Activated naive CD8-positive, alpha-beta T cell treated with anti-CD3 and anti-CD28 coated beads, Interleukin-2, amount 50 U/mL, for 24 hours (primary cell): Measurements from ENCODE around the gene SYNPO2.

Experiments
- ATAC-seq: fragments of 150-1000 bp; cut with Tn5 transposase; one replicate; pipeline ENCODE4 v1.10.0; 2021
- DNase-seq: peaks from one replicate; pipeline ENCODE4 v3.0.0; 2021
- H3K27ac Mint-ChIP-seq: one replicate; pipeline ENCODE4 v1.8.0; 2021; ENCODE audit warnings: mild to moderate bottlenecking, mixed read lengths
- H3K27me3 Mint-ChIP-seq: one replicate; pipeline ENCODE4 v1.8.0; 2021; ENCODE audit warnings: mixed read lengths
- H3K36me3 Mint-ChIP-seq: one replicate; pipeline ENCODE4 v1.8.0; 2021; ENCODE audit warnings: low read depth, mixed read lengths
- H3K4me1 Mint-ChIP-seq: one replicate; pipeline ENCODE4 v1.8.0; 2021; ENCODE audit warnings: mixed read lengths
- H3K4me3 Mint-ChIP-seq: one replicate; pipeline ENCODE4 v1.8.0; 2021; ENCODE audit warnings: mild to moderate bottlenecking, moderate library complexity, mixed read lengths
- H3K9me3 Mint-ChIP-seq: one replicate; pipeline ENCODE4 v1.8.0; 2021; ENCODE audit warnings: mixed read lengths

SYNPO2 gene

DNA sequence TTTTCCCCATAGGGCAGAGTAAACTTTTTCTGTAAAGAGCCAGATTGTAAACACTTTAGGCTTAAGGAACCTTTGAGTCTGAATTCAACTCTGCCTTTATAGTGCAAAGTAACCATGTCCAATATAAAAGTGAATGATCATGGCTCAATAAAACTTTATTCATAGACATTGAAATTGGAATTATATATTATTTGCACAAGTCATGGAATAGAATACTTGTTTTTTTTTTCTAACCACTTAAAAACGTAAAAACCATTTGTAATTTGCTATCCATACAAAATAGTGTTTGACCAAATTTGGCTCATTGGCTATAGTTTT is 192.8 kb downstream of the SYNPO2 start:
- Mint-ChIP-seq H3K27ac (no peak overlapping the region), H3K36me3 (no peaks in the 10 kb centered on the region), H3K27me3 (peaks cover 2% of the 10 kb centered on the region), H3K4me1 (no peaks in the 10 kb centered on the region), H3K9me3 (no peaks in the 10 kb centered on the region), H3K4me3 (no peak overlapping the region)
- DNase-seq (no peak), ATAC-seq (no peak)

DNA sequence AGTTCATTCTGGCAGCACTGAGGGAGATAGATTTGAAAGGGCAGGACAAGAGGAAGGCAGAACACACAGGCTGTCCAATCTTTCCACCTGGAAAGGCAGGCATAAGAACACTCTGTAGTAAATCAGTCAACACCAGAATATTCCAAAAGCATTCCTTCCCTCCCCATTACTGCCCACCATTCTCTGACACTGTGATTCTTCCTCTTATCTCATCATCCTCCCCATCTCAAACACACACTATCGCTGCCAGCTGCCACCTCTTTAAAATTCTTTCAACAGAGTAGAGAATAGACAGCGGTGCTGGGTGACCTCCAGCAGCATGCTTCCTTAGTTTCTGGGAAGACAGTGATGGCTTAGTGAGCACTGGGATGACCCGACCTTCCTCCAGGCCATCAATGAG is 193.3 kb downstream of the SYNPO2 start:
- Mint-ChIP-seq H3K9me3 (no peaks in the 10 kb centered on the region), H3K27me3 (no peaks in the 10 kb centered on the region), H3K4me3 (no peak overlapping the region), H3K36me3 (no peaks in the 10 kb centered on the region), H3K4me1 (no peaks in the 10 kb centered on the region), H3K27ac (no peak overlapping the region)
- no peak for DNase-seq
- no peak for ATAC-seq

DNA sequence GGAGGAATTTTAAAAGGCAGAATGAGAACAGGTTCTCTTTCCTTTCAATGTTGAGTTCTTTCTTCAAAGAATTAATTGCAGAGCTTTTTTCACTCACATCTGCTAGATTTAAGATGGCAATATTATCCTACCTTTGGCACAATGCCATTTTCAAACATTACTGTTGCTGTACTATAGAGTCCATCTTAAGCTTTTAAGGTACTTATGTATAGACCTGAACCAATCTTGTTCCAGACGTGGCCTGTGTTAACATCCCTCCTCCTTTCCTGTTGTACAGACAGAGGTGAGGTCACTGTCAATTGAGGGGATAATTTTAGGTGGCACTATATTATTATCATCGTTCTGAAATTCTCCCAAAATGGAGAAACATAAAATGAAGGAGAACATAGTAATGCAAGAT is 194.0 kb downstream of the SYNPO2 start:
- DNase-seq (no peak), ATAC-seq (no peak)
- Mint-ChIP-seq H3K27me3 (no peaks in the 10 kb centered on the region), H3K4me1 (no peaks in the 10 kb centered on the region), H3K4me3 (no peak overlapping the region), H3K9me3 (no peaks in the 10 kb centered on the region), H3K36me3 (no peaks in the 10 kb centered on the region), H3K27ac (no peak overlapping the region)

DNA sequence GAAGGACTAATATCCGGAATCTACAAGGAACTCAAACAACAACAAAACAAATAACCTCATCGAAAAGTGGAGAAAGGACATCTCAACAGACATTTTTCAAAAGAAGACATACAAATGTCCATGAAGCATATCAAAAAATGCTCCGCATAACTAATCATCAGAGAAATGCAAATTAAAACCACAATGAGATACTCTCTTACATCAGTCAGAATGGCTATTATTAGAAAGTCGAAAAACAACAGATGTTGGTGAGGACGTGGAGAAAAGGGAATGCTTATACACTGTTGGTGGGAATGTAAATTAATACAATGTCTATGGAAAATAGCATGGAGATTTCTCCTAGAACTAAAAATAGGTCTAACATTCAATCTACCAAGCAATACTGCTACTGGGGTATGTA is 195.9 kb downstream of the SYNPO2 start:
- no peaks in the 10 kb centered on the region for H3K36me3 Mint-ChIP-seq
- H3K9me3 Mint-ChIP-seq: no peaks in the 10 kb centered on the region
- DNase-seq: no peak
- H3K27ac Mint-ChIP-seq: no peak overlapping the region
- no peak for ATAC-seq
- no peak overlapping the region for H3K4me3 Mint-ChIP-seq
- no peaks in the 10 kb centered on the region for H3K4me1 Mint-ChIP-seq
- H3K27me3 Mint-ChIP-seq: no peaks in the 10 kb centered on the region

DNA sequence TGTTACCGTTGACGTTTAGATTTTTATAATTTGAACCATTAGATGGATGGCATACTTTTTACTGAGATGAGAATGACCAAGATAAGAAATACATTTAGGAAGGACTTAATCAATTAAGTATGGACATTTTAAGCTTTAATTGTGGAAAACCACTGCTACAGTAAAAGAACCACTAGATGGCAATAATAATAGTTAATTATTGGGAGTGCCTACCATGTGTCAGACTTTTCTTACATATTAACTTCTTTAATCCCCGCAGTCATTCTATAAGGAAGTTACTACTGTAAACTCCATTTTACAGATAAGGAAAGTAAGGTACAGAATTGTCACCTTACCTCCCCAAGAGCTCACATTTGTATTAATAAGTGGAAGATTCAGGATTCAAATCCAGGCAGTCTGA is 198.5 kb downstream of the SYNPO2 start:
- DNase-seq: no peak
- no peak overlapping the region for H3K27ac Mint-ChIP-seq
- no peaks in the 10 kb centered on the region for H3K4me1 Mint-ChIP-seq
- no peaks in the 10 kb centered on the region for H3K27me3 Mint-ChIP-seq
- no peaks in the 10 kb centered on the region for H3K9me3 Mint-ChIP-seq
- no peak overlapping the region for H3K4me3 Mint-ChIP-seq
- no peak for ATAC-seq
- no peaks in the 10 kb centered on the region for H3K36me3 Mint-ChIP-seq

DNA sequence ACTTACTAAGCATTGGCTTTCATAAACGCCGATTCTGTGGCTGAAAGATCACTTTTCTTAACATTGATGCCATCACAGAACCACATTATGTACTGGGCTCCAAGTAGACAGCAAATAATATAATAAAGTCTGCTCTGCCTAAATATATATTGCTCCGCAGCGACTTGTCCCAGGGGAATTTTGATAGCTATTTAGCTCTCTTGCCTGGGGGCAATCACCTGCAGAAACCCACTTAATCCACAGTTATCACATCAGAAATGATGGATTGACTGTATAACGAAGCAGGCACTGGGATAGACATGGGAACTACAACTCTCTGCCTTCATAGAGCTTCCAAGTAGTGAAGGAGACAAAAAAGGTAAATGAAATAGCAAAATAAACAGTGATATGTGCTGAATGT is 199.0 kb downstream of the SYNPO2 start:
- ATAC-seq: no peak
- H3K9me3 Mint-ChIP-seq: no peaks in the 10 kb centered on the region
- no peak overlapping the region for H3K4me3 Mint-ChIP-seq
- DNase-seq: no peak
- H3K4me1 Mint-ChIP-seq: no peaks in the 10 kb centered on the region
- no peaks in the 10 kb centered on the region for H3K36me3 Mint-ChIP-seq
- H3K27ac Mint-ChIP-seq: no peak overlapping the region
- no peaks in the 10 kb centered on the region for H3K27me3 Mint-ChIP-seq

DNA sequence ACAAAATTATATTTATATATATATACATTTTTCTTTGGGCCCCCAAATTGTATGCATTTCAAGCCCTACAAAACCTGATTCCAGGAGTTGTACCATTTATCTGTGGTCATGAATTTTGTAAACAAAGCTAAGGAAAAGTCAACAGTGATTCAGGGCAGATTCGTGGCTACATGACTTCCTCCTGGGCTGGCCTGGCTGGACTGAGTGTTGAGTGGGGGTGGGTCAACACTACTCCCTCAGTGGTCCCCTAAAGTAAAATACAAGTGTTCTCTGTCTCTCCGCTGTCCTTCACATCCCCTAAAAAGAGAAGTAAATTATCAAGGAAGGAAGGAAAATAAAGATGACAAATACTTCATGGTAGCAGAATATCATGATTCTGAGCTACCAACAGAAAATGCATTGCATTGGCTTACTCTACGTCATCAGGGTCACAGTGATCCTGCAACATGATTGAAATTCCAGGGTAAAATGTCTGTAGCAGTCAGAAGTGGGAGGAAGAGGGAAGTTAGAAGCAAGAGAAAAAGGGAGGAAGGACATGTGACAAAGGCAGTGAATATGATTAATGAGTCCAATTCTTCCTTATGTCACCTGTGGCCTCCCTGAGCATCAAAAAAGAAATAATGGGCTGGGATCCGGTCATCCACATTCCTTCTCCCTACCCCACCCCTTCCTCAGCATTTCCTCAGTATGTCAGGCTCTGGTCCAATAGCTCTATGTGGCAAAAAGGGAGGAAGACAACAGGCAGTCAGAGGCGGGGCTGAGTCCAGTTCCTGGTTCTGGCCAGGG is 204.6 kb downstream of the SYNPO2 start:
- ATAC-seq (no peak), DNase-seq (no peak)
- Mint-ChIP-seq H3K36me3 (no peaks in the 10 kb centered on the region), H3K9me3 (no peaks in the 10 kb centered on the region), H3K27ac (no peak overlapping the region), H3K4me1 (peaks cover 2% of the 10 kb centered on the region), H3K4me3 (no peak overlapping the region), H3K27me3 (no peaks in the 10 kb centered on the region)

DNA sequence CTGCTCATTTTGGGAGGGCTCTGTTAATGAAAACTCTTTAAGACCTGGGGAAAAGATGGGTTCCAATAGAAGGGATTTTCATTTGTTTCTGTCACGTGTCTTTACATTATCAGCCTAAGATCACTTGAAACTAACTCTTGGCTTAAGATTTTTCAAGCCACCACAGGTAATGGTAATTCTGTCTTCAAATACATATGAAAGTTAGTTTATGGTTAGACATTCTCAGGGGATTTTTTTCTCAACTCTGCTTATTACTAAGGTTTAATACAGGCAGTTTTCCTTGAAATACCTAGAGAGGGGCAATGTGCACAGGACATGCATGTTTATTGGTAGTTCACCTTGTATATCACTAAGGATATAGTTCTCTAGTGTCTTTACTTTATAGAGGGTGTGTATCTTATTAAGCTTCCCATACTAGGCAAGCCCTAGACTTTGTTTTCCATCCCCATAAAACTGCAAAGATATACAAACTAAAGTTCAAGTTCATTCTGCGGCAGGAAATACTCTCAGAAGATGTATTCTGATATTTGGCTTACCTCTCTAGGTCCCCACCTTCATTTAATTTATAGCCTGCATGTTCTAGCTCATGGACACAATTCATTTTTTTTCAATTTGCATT is 208.7 kb downstream of the SYNPO2 start:
- no peaks in the 10 kb centered on the region for H3K9me3 Mint-ChIP-seq
- no peak for ATAC-seq
- no peaks in the 10 kb centered on the region for H3K27me3 Mint-ChIP-seq
- H3K27ac Mint-ChIP-seq: no peak overlapping the region
- DNase-seq: no peak
- no peaks in the 10 kb centered on the region for H3K36me3 Mint-ChIP-seq
- no peak overlapping the region for H3K4me3 Mint-ChIP-seq
- H3K4me1 Mint-ChIP-seq: peaks cover 2% of the 10 kb centered on the region

DNA sequence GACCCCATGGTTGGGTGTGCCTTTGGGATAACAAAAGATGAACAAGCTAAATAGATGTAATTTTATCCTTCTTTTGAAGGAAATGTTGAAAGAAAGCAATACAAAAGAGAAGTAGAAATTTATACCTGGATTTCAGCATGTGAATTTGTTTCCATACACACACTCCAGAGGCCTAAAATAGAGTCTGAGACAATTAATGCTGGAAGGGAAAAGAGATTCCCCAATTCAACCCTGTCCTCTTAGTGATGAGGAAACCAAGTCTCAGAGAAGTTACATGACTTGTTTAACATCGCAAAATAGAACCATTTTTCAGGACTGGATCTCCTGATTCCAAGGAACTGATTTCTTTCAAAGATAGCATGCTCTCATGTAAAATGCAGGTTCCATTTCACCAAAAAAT is 209.7 kb downstream of the SYNPO2 start:
- Mint-ChIP-seq H3K4me1 (peaks cover 2% of the 10 kb centered on the region), H3K9me3 (no peaks in the 10 kb centered on the region), H3K27ac (no peak overlapping the region), H3K36me3 (no peaks in the 10 kb centered on the region), H3K27me3 (no peaks in the 10 kb centered on the region), H3K4me3 (no peak overlapping the region)
- DNase-seq (no peak), ATAC-seq (no peak)

DNA sequence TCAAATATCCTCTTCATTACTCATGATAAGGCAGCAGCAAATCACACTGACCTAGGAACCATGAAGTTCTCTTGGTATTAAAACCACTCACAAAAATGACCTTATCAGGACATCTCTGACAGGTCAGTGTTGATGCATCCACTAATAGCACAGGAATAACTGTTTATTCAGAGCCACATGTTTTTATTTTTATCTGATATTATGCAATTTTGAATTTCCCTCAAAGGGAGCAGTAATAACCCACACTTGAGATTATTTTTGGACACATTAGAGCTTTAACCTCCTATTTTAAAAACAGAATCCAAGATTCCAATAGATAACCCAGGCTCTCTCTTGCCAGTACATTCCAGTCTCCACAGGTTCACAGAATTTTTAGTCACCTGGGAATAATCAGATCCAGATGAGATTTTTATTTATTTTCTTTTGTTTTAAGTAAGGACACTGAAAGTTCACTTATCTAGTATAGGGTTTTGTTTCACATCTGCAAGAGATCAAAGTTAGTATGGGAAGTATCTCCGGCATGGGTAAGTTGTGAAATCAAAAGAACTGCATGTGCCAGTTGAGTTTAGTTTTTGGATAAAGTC is 210.7 kb downstream of the SYNPO2 start:
- Mint-ChIP-seq H3K27ac (no peak overlapping the region), H3K4me3 (no peak overlapping the region), H3K9me3 (no peaks in the 10 kb centered on the region), H3K36me3 (no peaks in the 10 kb centered on the region), H3K27me3 (no peaks in the 10 kb centered on the region), H3K4me1 (peaks cover 2% of the 10 kb centered on the region)
- ATAC-seq: no peak
- no peak for DNase-seq

DNA sequence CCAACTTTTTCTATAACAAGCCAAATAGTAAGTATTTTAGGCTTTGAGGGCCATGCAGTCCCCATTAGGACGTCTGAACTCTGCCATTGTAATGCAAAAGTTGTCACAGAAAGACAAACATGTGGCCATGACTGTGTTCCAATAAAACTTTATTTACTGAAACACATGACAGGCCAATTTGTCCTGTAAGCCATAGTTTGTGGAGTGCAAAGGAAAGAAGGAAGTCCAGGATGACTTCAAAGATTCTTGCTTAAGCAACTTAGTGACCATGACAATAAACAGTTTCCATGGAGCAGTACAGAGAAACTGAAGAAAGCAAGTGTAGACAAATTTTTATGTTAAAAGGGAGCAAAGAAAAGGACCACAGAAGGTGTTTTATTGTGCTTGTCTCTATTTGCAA is 212.0 kb downstream of the SYNPO2 start:
- Mint-ChIP-seq H3K27me3 (no peaks in the 10 kb centered on the region), H3K4me1 (peaks cover 2% of the 10 kb centered on the region), H3K27ac (no peak overlapping the region), H3K36me3 (no peaks in the 10 kb centered on the region), H3K9me3 (no peaks in the 10 kb centered on the region), H3K4me3 (no peak overlapping the region)
- DNase-seq (no peak), ATAC-seq (no peak)

DNA sequence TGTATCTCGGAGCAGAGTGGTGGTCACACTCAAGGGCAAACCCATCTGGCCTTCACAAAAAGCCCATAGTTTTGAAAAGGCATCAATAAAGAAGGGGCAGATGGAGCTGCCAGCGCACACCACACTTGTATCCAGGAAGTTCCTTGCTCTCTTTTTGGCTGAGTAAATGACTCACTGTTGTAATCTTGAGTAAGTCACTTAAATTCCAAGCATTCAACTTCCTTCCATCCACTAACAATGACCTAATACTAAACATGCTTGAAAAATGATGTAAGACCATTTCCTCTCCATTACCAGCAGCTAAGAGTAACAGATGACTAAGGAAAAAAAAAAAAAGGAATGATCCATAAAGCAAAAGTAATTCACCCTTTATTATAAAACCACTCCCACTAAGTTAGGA is 214.6 kb downstream of the SYNPO2 start:
- no peak for ATAC-seq

DNA sequence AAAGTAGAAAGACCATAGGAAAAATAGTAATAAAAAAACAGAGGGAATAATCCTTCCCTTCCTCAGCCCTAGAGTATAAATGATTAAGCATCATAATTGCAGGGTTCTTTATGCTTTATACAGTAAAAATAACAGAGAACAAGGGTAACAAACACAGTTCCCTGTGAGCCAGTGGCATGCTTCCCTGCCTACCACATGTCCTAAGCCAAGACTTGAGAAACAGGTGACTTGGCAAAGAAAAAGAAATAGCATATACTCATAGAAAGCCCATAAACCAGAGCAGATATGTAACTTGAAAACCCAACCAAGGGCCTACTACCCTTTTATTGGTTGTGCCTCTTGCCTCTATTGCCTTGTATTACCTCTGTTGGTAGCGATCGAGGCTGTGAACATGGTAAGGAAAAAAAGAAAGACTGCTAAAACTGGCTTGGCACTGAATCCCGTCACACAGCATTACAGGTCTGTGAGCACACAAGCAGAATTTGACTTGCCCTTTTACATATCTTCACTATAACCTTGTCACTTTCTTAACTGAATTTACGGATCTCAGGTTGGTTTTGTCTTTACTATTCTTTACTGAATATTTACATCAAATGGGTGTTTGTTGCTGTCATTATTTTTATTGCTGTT is 216.1 kb downstream of the SYNPO2 start:
- Mint-ChIP-seq H3K36me3 (no peaks in the 10 kb centered on the region), H3K27me3 (no peaks in the 10 kb centered on the region), H3K4me3 (no peak overlapping the region), H3K9me3 (no peaks in the 10 kb centered on the region), H3K4me1 (no peaks in the 10 kb centered on the region), H3K27ac (no peak overlapping the region)
- ATAC-seq (no peak), DNase-seq (no peak)

More for the DNA sequence above, 214.6 kb downstream of the SYNPO2 start:
- DNase-seq: no peak
- Mint-ChIP-seq H3K27ac (no peak overlapping the region), H3K36me3 (no peaks in the 10 kb centered on the region), H3K4me1 (no peaks in the 10 kb centered on the region), H3K9me3 (no peaks in the 10 kb centered on the region), H3K27me3 (no peaks in the 10 kb centered on the region), H3K4me3 (no peak overlapping the region)

DNA sequence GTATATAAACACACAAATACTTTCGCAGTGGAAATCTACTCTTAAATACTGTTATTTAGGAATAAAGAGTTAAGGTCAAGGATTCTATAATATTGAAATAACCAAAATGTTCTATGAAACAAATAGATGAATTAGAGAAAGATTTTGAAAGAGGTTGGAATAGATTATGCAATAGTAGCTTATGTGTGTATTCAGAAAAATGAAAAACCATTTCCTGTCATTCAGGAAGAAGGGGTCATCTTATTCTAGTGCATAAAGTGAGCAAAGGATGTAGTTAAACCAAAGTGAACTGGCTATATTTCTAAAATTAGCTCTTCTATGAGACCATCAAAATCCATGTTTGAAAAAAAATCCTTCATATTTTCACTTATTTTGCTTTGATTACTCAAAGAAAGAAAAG is 217.0 kb downstream of the SYNPO2 start:
- Mint-ChIP-seq H3K4me3 (no peak overlapping the region), H3K36me3 (no peaks in the 10 kb centered on the region), H3K4me1 (no peaks in the 10 kb centered on the region), H3K27ac (no peak overlapping the region), H3K27me3 (no peaks in the 10 kb centered on the region), H3K9me3 (no peaks in the 10 kb centered on the region)
- ATAC-seq: no peak
- DNase-seq: no peak
